ENCODE measurements around the gene AMN.

Gene AMN

DNA sequence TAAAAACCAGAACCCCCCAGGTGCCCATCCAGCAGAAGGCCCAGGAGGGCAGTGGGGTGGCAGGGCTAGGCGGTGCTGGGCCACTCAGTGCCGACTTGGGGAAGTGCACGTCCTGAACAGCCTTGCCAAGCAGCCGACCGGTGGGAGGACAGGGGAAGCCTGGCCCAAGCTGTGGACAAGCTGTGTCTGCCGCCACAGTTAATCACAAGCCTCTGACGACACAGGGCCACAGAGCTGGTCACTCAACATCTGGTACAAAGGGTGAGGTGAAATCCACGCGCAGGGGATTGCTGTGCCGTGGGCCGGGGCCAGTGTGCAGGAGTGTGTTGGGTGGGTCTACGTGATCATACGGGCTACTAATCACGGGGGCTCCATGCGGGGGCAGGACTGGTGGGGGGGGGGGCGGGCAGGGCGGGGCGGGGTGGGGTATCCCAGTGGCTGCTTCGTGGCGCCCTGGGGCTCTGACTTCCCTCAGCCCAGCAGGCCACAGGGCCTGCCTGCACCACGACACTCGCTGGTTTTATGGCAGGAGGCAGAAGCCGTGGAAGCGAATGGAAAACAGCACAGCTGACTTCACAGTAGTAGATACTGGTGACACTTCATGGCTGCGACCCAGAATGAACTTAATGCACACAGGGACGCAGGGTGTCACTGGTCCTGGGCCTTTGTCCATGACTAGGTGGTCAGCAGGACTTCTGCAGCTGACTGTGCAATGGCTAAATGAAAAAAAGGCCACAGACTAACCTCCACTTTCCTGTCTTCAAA lies 10.2 kb downstream of the AMN start:
- H3K9me3 ChIP-seq (ENCODE audit: control extremely low read depth in 1 of 5, control insufficient read depth in 4 of 5, insufficient read depth in 2 of 5, low read depth in 1 of 5, low read length in 4 of 5), result no peaks in the 10 kb centered on the region
- peaks cover 0 to 25% (median 22%) of the 10 kb centered on the region in 4 experiments for H3K4me1 ChIP-seq (ENCODE audit: control extremely low read depth in 1 of 4, control insufficient read depth in 4 of 4, insufficient read depth in 4 of 4, low read length in 3 of 4)
- H3K27me3 ChIP-seq (replicated peaks in 2 of 5; ENCODE audit: control insufficient read depth in 4 of 5, insufficient read depth in 5 of 5, low read length in 4 of 5), result peaks cover 0 to 36% (median 17%) of the 10 kb centered on the region in 5 experiments
- POLR2A ChIA-PET, result no interaction called here
- H3K36me3 ChIP-seq (ENCODE audit: control insufficient read depth in 4 of 4, insufficient read depth in 4 of 4, low read length in 3 of 4), result peaks cover 0 to 6% (median 3%) of the 10 kb centered on the region in 4 experiments
- H3K27ac ChIP-seq (ENCODE audit: insufficient read depth in 1 of 2, low read depth in 1 of 2, low read length in 2 of 2, poor library complexity in 1 of 2, severe bottlenecking in 2 of 2), result no peak overlapping the region
- DNase-seq, result no peak
- H3K4me3 ChIP-seq (ENCODE audit: control insufficient read depth in 1 of 7, extremely low read depth in 1 of 7, insufficient read depth in 4 of 7, low read depth in 2 of 7, low read length in 6 of 7), result no peak overlapping the region
- 92% methylated on average over 15 of the region's 26 CpGs for WGBS (ENCODE audit: insufficient coverage)
- CTCF ChIA-PET, result interaction anchor here (0.6 kb wide), 1 partner anchor 92 kb away, joined by 3 read pairs; no protein-coding TSS in a partner anchor

DNA sequence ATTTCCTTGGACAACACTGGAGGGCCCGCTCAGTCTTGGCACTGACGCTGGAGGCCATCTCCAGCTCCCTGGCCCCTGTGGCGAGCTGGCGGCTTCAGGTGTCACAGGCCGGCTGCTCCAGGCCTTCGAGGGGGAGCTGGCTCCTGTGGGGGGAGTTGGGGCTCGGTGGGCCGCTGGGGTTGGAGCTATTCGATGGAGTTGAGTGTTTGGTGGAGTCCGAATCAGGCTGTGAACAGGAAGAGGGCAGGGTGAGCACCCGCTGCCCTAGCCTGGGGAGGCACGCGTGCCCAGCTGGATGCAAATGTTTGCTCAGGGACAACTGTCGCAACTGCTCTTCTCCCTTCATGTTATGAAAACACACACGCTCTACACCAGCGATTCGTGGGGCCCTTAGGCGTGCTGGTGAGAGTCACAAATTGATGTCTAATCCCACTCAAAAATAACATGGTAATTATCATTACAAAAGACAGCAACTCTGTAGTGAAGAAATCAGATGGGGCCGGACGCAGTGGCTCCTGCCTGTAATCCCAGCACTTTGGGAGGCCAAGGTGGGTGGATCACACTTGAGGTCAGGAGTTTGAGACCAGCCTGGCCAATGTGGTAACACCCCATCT lies 11.3 kb downstream of the AMN start:
- Histone ChIP-seq H3K27ac (ENCODE audit: insufficient read depth in 1 of 2, low read depth in 1 of 2, low read length in 2 of 2, poor library complexity in 1 of 2, severe bottlenecking in 2 of 2) (no peak overlapping the region), H3K9me3 (ENCODE audit: control extremely low read depth in 1 of 5, control insufficient read depth in 4 of 5, insufficient read depth in 2 of 5, low read depth in 1 of 5, low read length in 4 of 5) (no peaks in the 10 kb centered on the region), H3K27me3 (replicated peaks in 2 of 5; ENCODE audit: control insufficient read depth in 4 of 5, insufficient read depth in 5 of 5, low read length in 4 of 5) (peaks cover 0 to 33% (median 16%) of the 10 kb centered on the region in 5 experiments), H3K4me3 (ENCODE audit: control insufficient read depth in 1 of 7, extremely low read depth in 1 of 7, insufficient read depth in 4 of 7, low read depth in 2 of 7, low read length in 6 of 7) (no peak overlapping the region), H3K4me1 (ENCODE audit: control extremely low read depth in 1 of 4, control insufficient read depth in 4 of 4, insufficient read depth in 4 of 4, low read length in 3 of 4) (peaks cover 0 to 14% (median 12%) of the 10 kb centered on the region in 4 experiments), H3K36me3 (ENCODE audit: control insufficient read depth in 4 of 4, insufficient read depth in 4 of 4, low read length in 3 of 4) (peaks cover 0 to 6% (median 3%) of the 10 kb centered on the region in 4 experiments)
- WGBS (ENCODE audit: insufficient coverage), result 96% methylated on average over 19 of the region's 20 CpGs
- POLR2A ChIA-PET, result no interaction called here
- no peak for DNase-seq
- CTCF ChIA-PET, result no interaction called here

DNA sequence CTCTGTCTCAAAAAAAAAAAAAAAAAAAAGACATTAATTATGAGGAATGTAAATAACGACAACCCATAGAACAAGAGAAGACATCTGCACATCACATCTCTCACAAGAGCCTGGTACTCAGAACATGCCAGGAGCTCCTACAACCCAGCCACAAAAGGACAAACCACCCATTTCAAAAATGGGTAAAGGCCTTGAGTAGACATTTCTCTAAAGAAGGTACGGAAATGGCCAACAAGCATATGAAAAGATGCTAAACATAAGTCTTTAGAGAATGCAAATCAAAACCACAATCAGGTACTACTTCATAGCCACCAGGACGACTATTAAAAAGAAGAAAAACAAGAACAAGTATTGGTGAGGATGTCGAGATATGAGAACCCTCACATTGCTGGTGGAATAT lies 13.3 kb downstream of the AMN start:
- no peak for DNase-seq
- Histone ChIP-seq H3K4me3 (ENCODE audit: control insufficient read depth in 1 of 7, extremely low read depth in 1 of 7, insufficient read depth in 4 of 7, low read depth in 2 of 7, low read length in 6 of 7) (no peak overlapping the region), H3K36me3 (ENCODE audit: control insufficient read depth in 4 of 4, insufficient read depth in 4 of 4, low read length in 3 of 4) (peaks cover 0 to 6% (median 4%) of the 10 kb centered on the region in 4 experiments), H3K27ac (ENCODE audit: insufficient read depth in 1 of 2, low read depth in 1 of 2, low read length in 2 of 2, poor library complexity in 1 of 2, severe bottlenecking in 2 of 2) (no peak overlapping the region), H3K9me3 (ENCODE audit: control extremely low read depth in 1 of 5, control insufficient read depth in 4 of 5, insufficient read depth in 2 of 5, low read depth in 1 of 5, low read length in 4 of 5) (no peaks in the 10 kb centered on the region), H3K27me3 (replicated peaks in 2 of 5; ENCODE audit: control insufficient read depth in 4 of 5, insufficient read depth in 5 of 5, low read length in 4 of 5) (peaks cover 0 to 13% (median 7%) of the 10 kb centered on the region in 5 experiments), H3K4me1 (ENCODE audit: control extremely low read depth in 1 of 4, control insufficient read depth in 4 of 4, insufficient read depth in 4 of 4, low read length in 3 of 4) (no peaks in the 10 kb centered on the region)
- CTCF ChIA-PET, result interaction anchor here (1.1 kb wide), 1 partner anchor 32 kb away, joined by 4 read pairs; no protein-coding TSS in a partner anchor
- WGBS (ENCODE audit: insufficient coverage), result no CpG with 5 or more reads among the region's 4 CpGs
- POLR2A ChIA-PET, result no interaction called here

DNA sequence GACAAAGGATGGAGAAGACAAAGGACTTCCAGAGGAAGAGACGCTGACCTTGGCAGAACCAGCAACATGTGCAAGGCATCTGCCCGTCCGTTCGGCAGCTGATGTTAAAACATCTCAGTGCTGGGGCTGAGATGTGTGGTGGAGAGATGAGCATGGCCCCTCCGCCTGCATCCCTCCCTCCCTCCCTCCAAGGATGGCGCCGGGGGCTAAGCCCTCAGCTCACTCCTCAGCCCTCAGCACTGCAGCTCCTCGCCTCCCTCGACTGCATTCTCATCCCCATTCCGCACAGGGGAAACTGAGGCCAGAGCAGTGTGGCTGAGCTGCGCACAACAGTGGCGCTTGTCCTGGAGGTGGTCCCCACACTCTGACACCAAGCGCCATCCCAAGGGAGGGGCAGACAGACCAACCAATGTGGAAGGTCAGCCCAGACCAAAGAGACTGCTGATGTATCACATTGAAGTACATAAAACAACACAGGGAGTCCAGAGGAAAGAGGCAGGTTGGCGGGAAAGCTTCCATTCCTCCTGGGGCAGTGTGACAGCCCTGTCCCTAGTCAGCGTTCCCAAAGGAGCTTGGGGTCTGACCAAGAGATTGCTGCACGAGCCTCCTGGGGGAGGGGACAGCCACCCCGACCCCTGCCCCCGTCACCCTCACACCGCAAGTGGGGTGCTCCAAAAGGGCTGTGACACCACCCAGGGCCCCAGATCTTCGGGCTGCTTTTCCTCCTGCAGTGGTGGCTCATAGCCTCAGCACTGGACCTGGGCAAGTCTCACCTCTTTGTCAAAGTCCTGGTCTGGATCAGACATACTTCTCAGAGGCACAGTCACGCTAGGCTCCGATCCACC lies 15.1 kb downstream of the AMN start:
- CTCF ChIA-PET, result no interaction called here
- DNase-seq, result no peak
- H3K27me3 ChIP-seq (replicated peaks in 2 of 5; ENCODE audit: control insufficient read depth in 4 of 5, insufficient read depth in 5 of 5, low read length in 4 of 5), result no peaks in the 10 kb centered on the region
- no peaks in the 10 kb centered on the region for H3K9me3 ChIP-seq (ENCODE audit: control extremely low read depth in 1 of 5, control insufficient read depth in 4 of 5, insufficient read depth in 2 of 5, low read depth in 1 of 5, low read length in 4 of 5)
- H3K27ac ChIP-seq (ENCODE audit: insufficient read depth in 1 of 2, low read depth in 1 of 2, low read length in 2 of 2, poor library complexity in 1 of 2, severe bottlenecking in 2 of 2), result no peak overlapping the region
- no peak overlapping the region for H3K4me3 ChIP-seq (ENCODE audit: control insufficient read depth in 1 of 7, extremely low read depth in 1 of 7, insufficient read depth in 4 of 7, low read depth in 2 of 7, low read length in 6 of 7)
- POLR2A ChIA-PET, result no interaction called here
- no peaks in the 10 kb centered on the region for H3K4me1 ChIP-seq (ENCODE audit: control extremely low read depth in 1 of 4, control insufficient read depth in 4 of 4, insufficient read depth in 4 of 4, low read length in 3 of 4)
- over 99% methylated on average over 18 of the region's 22 CpGs for WGBS (ENCODE audit: insufficient coverage)
- H3K36me3 ChIP-seq (ENCODE audit: control insufficient read depth in 4 of 4, insufficient read depth in 4 of 4, low read length in 3 of 4), result peaks cover 0 to 6% (median 4%) of the 10 kb centered on the region in 4 experiments

DNA sequence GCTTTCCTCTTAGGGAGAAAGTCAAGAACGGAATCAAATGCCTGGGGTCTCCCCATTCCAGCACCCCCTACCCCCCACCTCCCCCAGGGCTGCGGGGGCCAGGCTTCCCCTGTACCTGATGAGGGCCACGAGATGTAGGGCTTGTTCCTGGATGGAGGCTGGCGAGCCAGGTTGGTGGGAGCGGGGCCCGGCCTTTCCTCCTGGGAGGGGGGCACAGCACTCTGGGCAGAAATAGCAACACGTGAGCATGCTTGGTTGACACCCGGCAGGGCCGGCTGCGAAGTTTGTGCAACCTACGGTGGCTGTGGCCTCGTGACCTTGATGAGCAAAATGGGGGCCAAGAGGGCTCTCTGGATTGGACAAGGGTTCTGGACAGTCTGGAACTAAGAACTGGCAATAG lies 15.7 kb downstream of the AMN start:
- ChIA-PET CTCF (no interaction called here), POLR2A (interaction anchor here (0.6 kb wide), 1 partner anchor 122 kb away, joined by 3 read pairs; no protein-coding TSS in a partner anchor)
- Histone ChIP-seq H3K27ac (ENCODE audit: insufficient read depth in 1 of 2, low read depth in 1 of 2, low read length in 2 of 2, poor library complexity in 1 of 2, severe bottlenecking in 2 of 2) (no peak overlapping the region), H3K27me3 (replicated peaks in 2 of 5; ENCODE audit: control insufficient read depth in 4 of 5, insufficient read depth in 5 of 5, low read length in 4 of 5) (no peaks in the 10 kb centered on the region), H3K36me3 (ENCODE audit: control insufficient read depth in 4 of 4, insufficient read depth in 4 of 4, low read length in 3 of 4) (peaks cover 0 to 5% (median 3%) of the 10 kb centered on the region in 4 experiments), H3K9me3 (ENCODE audit: control extremely low read depth in 1 of 5, control insufficient read depth in 4 of 5, insufficient read depth in 2 of 5, low read depth in 1 of 5, low read length in 4 of 5) (no peaks in the 10 kb centered on the region), H3K4me1 (ENCODE audit: control extremely low read depth in 1 of 4, control insufficient read depth in 4 of 4, insufficient read depth in 4 of 4, low read length in 3 of 4) (no peaks in the 10 kb centered on the region), H3K4me3 (ENCODE audit: control insufficient read depth in 1 of 7, extremely low read depth in 1 of 7, insufficient read depth in 4 of 7, low read depth in 2 of 7, low read length in 6 of 7) (no peak overlapping the region)
- DNase-seq, result no peak
- 97% methylated on average over 7 of the region's 12 CpGs for WGBS (ENCODE audit: insufficient coverage)

DNA sequence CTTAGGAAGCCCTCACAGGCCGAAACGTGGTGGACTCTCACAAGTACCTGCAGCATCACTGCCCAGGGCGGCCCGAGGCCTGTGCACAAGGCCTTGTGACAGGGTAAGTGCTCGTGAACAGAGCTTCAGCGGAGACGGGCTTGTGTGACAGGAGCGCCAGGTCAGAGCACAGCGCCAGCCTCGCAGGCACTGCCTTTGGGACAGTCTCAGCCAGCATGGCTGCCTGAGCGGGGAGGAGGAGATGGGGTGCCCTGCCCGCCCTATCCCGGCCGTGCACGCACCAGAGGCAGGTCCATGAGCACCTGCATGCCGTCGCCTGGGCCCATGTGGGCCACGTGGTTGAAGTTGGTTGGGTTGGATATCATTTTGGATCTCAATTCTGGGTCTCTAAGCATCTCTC lies 16.9 kb downstream of the AMN start:
- peaks cover 0 to 12% (median 4%) of the 10 kb centered on the region in 4 experiments for H3K36me3 ChIP-seq (ENCODE audit: control insufficient read depth in 4 of 4, insufficient read depth in 4 of 4, low read length in 3 of 4)
- WGBS (ENCODE audit: insufficient coverage), result 98% methylated on average over 18 of the region's 18 CpGs
- no peak overlapping the region for H3K4me3 ChIP-seq (ENCODE audit: control insufficient read depth in 1 of 7, extremely low read depth in 1 of 7, insufficient read depth in 4 of 7, low read depth in 2 of 7, low read length in 6 of 7)
- ChIA-PET CTCF (no interaction called here), POLR2A (no interaction called here)
- no peaks in the 10 kb centered on the region for H3K9me3 ChIP-seq (ENCODE audit: control extremely low read depth in 1 of 5, control insufficient read depth in 4 of 5, insufficient read depth in 2 of 5, low read depth in 1 of 5, low read length in 4 of 5)
- DNase-seq, result no peak
- H3K4me1 ChIP-seq (ENCODE audit: control extremely low read depth in 1 of 4, control insufficient read depth in 4 of 4, insufficient read depth in 4 of 4, low read length in 3 of 4), result no peaks in the 10 kb centered on the region
- H3K27me3 ChIP-seq (replicated peaks in 2 of 5; ENCODE audit: control insufficient read depth in 4 of 5, insufficient read depth in 5 of 5, low read length in 4 of 5), result no peaks in the 10 kb centered on the region
- H3K27ac ChIP-seq (ENCODE audit: insufficient read depth in 1 of 2, low read depth in 1 of 2, low read length in 2 of 2, poor library complexity in 1 of 2, severe bottlenecking in 2 of 2), result no peak overlapping the region

Data from common myeloid progenitor, CD34-positive (primary cell).